CD14-positive monocyte (primary cell): Measurements from ENCODE around the gene ATF6. TPM values are rescaled to one million over a fixed set of nuclear protein-coding genes. Genes with fewer than 3 reads are reported as not detected.
A peak's percentile ranks its signal among the peaks of the same experiment; 100 is the strongest.

Source experiments
- DNase-seq, 3 donors: peaks; one replicate each; pipeline ENCODE4 v3.0.0-alpha.2; 2011 to 2022
- H2AFZ ChIP-seq: 2 replicates; pipeline ENCODE4 v1.6.0; 2012; ENCODE audit warnings: mild to moderate bottlenecking, low read depth, low read length, inconsistent platforms; ENCODE audit not compliant: insufficient read depth, poor library complexity, severe bottlenecking
- H3K27ac ChIP-seq, 2 donors: 1 replicate in 1 of 2; 2 replicates in 1 of 2; pipeline ENCODE4 v1.5.1; 2012 to 2013; ENCODE audit warnings: low read length in 2 of 2, control low read depth in 1 of 2, inconsistent platforms in 1 of 2, low read depth in 1 of 2, mild to moderate bottlenecking in 1 of 2
- H3K27me3 ChIP-seq, 2 donors: one replicate each; pipeline versions ENCODE4 v1.6.0 to v1.6.1; 2011 to 2013; ENCODE audit warnings: low read length in 2 of 2; ENCODE audit not compliant: control insufficient read depth in 2 of 2, insufficient read depth in 2 of 2
- H3K36me3 ChIP-seq, 2 donors: replicated peaks in 1 of 2; 1 replicate in 1 of 2; 2 replicates in 1 of 2; pipeline versions ENCODE4 v1.5.1 to v1.6.1; 2012 to 2013; ENCODE audit warnings: low read length in 2 of 2, control low read depth in 1 of 2, inconsistent platforms in 1 of 2, mild to moderate bottlenecking in 1 of 2; ENCODE audit not compliant: insufficient read depth in 2 of 2, control insufficient read depth in 1 of 2
- H3K4me1 ChIP-seq, 2 donors: 1 replicate in 1 of 2; 2 replicates in 1 of 2; pipeline versions ENCODE4 v1.5.1 to v1.6.1; 2012 to 2013; ENCODE audit warnings: low read length in 2 of 2, control low read depth in 1 of 2, inconsistent platforms in 1 of 2, mild to moderate bottlenecking in 1 of 2, moderate library complexity in 1 of 2; ENCODE audit not compliant: insufficient read depth in 2 of 2, control insufficient read depth in 1 of 2
- H3K4me2 ChIP-seq: replicated peaks from 2 replicates; pipeline ENCODE3; 2012; ENCODE audit warnings: low read length, moderate library complexity, mild to moderate bottlenecking; ENCODE audit not compliant: poor library complexity, severe bottlenecking; ENCODE audit errors: extremely low read depth
- H3K4me3 ChIP-seq, 3 experiments: fragments of 200-600 bp in 1 of 3; sonication (generic) in 1 of 3; replicated peaks in 1 of 3; 1 replicate in 2 of 3; 2 replicates in 1 of 3; pipeline ENCODE4 v1.5.1; 2011 to 2013; ENCODE audit warnings: low read length in 3 of 3, mild to moderate bottlenecking in 3 of 3, control low read depth in 2 of 3, low read depth in 2 of 3, inconsistent platforms in 1 of 3, moderate library complexity in 1 of 3
- H3K79me2 ChIP-seq: 2 replicates; pipeline ENCODE4 v1.6.0; 2012; ENCODE audit warnings: mild to moderate bottlenecking, control low read depth, inconsistent platforms, low read length, moderate library complexity; ENCODE audit not compliant: insufficient read depth
- H3K9ac ChIP-seq: 2 replicates; pipeline ENCODE4 v1.6.0; 2017; ENCODE audit warnings: low read length, mild to moderate bottlenecking; ENCODE audit not compliant: insufficient read depth, poor library complexity, severe bottlenecking
- H3K9me3 ChIP-seq, 2 donors: replicated peaks in 1 of 2; 1 replicate in 1 of 2; 2 replicates in 1 of 2; pipeline versions ENCODE4 v1.5.1 to v1.6.1; 2012 to 2013; ENCODE audit warnings: low read length in 2 of 2, control low read depth in 1 of 2; ENCODE audit not compliant: control insufficient read depth in 1 of 2, insufficient read depth in 1 of 2
- H4K20me1 ChIP-seq: 2 replicates; pipeline ENCODE4 v1.6.0; 2012; ENCODE audit warnings: mild to moderate bottlenecking, low read length, control low read depth, moderate library complexity; ENCODE audit not compliant: insufficient read depth
- H3K27ac Mint-ChIP-seq, 7 donors: one replicate each; pipeline ENCODE4 v1.8.0; 2020; ENCODE audit warnings: mild to moderate bottlenecking in 7 of 7, mixed read lengths in 7 of 7, moderate library complexity in 6 of 7, inconsistent platforms in 2 of 7
- H3K27me3 Mint-ChIP-seq, 3 donors: one replicate each; pipeline ENCODE4 v1.8.0; 2021 to 2022; ENCODE audit warnings: low read depth in 3 of 3, mild to moderate bottlenecking in 3 of 3, mixed read lengths in 3 of 3, moderate library complexity in 3 of 3, inconsistent platforms in 1 of 3
- H3K36me3 Mint-ChIP-seq, 2 donors: one replicate each; pipeline ENCODE4 v1.8.0; 2020; ENCODE audit warnings: mixed read lengths in 2 of 2, inconsistent platforms in 1 of 2, mild to moderate bottlenecking in 1 of 2
- H3K4me1 Mint-ChIP-seq: one replicate; pipeline ENCODE4 v1.8.0; 2020; ENCODE audit warnings: mild to moderate bottlenecking, mixed read lengths
- H3K4me3 Mint-ChIP-seq, 2 donors: one replicate each; pipeline ENCODE4 v1.8.0; 2020; ENCODE audit warnings: mild to moderate bottlenecking in 2 of 2, mixed read lengths in 2 of 2, moderate library complexity in 1 of 2
- H3K9me3 Mint-ChIP-seq, 7 donors: one replicate each; pipeline ENCODE4 v1.8.0; 2020 to 2022; ENCODE audit warnings: mixed read lengths in 7 of 7, mild to moderate bottlenecking in 6 of 7, moderate library complexity in 6 of 7, inconsistent platforms in 2 of 7
- CTCF ChIP-seq: fragments of 200-600 bp; IDR thresholded peaks from one replicate; pipeline ENCODE4 v1.8.0; 2022; ENCODE audit warnings: antibody characterized with exemption, mild to moderate bottlenecking
- WGBS: methylation state at CpG from one replicate; pipeline ENCODE4 v1.1.5; 2013; ENCODE audit warnings: missing lambda C conversion rate; ENCODE audit not compliant: insufficient coverage; 5-methylcytosine and 5-hydroxymethylcytosine counted together
- intact Hi-C, 2 donors: fragments of 100-400 bp; cut with micrococcal nuclease; formaldehyde crosslinking; loops; one replicate each; pipeline versions ENCODE4 v1.15.0 to v1.15.1; 2023
- polyA plus RNA-seq, 3 donors: library from polyadenylated mRNA; depleted of rRNA in 1 of 3; unstranded in 2 of 3; stranded (reverse) in 1 of 3; fragments of 300-500 nt in 2 of 3; fragments of >200 nt in 1 of 3; fragmentation: Illumina TruSeq in 2 of 3; gene quantifications; 1 replicate in 2 of 3; 2 replicates in 1 of 3; pipeline ENCODE4 v1.2.3, GENCODE V29; 2012 to 2021

Gene ATF6
- polyA plus RNA-seq, 3 donors, result 13.4 to 25.6 (median 22.2) TPM

- no peak overlapping the region for H2AFZ ChIP-seq
- no peak overlapping the region for H3K27ac ChIP-seq
- H3K4me3 ChIP-seq, result no peak overlapping the region
- 73% methylated on average over 2 of the region's 6 CpGs for whole genome bisulfite sequencing
- no peaks in the 10 kb centered on the region for H4K20me1 ChIP-seq
- H3K79me2 ChIP-seq, result no peaks in the 10 kb centered on the region
- no peak overlapping the region for H3K9ac ChIP-seq
- no peak for DNase-seq
- peaks cover 32% of the 10 kb centered on the region for H3K4me1 Mint-ChIP-seq
- H3K9me3 ChIP-seq, result no peaks in the 10 kb centered on the region
- H3K27me3 Mint-ChIP-seq, result peaks cover 75 to 94% (median 91%) of the 10 kb centered on the region in 3 donors
- H3K9me3 Mint-ChIP-seq, result peaks cover 0 to 16% (median 5%) of the 10 kb centered on the region in 7 donors
- intact Hi-C loops, result no loop called here
- peaks cover 72 to 95% of the 10 kb centered on the region in 2 donors for H3K27me3 ChIP-seq
- H3K36me3 Mint-ChIP-seq, result peaks cover 2 to 5% of the 10 kb centered on the region in 2 donors
- H3K36me3 ChIP-seq, result no peaks in the 10 kb centered on the region
- no peak for TF ChIP-seq CTCF
- peaks cover 20 to 38% of the 10 kb centered on the region in 2 donors for H3K4me1 ChIP-seq
- H3K27ac Mint-ChIP-seq, result peak overlapping the region in 1 of 7 donors; percentile 60
- peak overlapping the region in 1 of 2 donors; percentile 75 for H3K4me3 Mint-ChIP-seq
- no peak overlapping the region for H3K4me2 ChIP-seq
These were observed 34.9 kb upstream of the ATF6 start for GRCh38 chr1:161731241-161731640.

GRCh38 chr1:161731981-161732718 lies 34.0 kb upstream of the ATF6 start:
- Mint-ChIP-seq H3K4me1 (peaks cover 28% of the 10 kb centered on the region), H3K27ac (no peak overlapping the region), H3K36me3 (peaks cover 2 to 5% of the 10 kb centered on the region in 2 donors), H3K4me3 (peak overlapping the region in 1 of 2 donors; percentile 36), H3K27me3 (peaks cover 71 to 92% (median 92%) of the 10 kb centered on the region in 3 donors), H3K9me3 (peaks cover 0 to 16% (median 5%) of the 10 kb centered on the region in 7 donors)
- no peaks in the 10 kb centered on the region for H3K79me2 ChIP-seq
- H3K27me3 ChIP-seq, result peaks cover 79 to 95% of the 10 kb centered on the region in 2 donors
- no peak overlapping the region for H3K4me2 ChIP-seq
- no peak overlapping the region for H3K9ac ChIP-seq
- no peak overlapping the region for H2AFZ ChIP-seq
- H3K36me3 ChIP-seq, result no peaks in the 10 kb centered on the region
- H4K20me1 ChIP-seq, result no peaks in the 10 kb centered on the region
- no peak for DNase-seq
- H3K9me3 ChIP-seq, result no peaks in the 10 kb centered on the region
- 100% methylated on average over 1 of the region's 5 CpGs for WGBS
- no peak overlapping the region for H3K4me3 ChIP-seq
- TF ChIP-seq CTCF, result no peak
- peaks cover 12 to 30% of the 10 kb centered on the region in 2 donors for H3K4me1 ChIP-seq
- H3K27ac ChIP-seq, result no peak overlapping the region
- intact Hi-C loops, result no loop called here
